ENCODE measurements around the gene NCAPH2. TPM values are rescaled to one million over a fixed set of nuclear protein-coding genes. Genes with fewer than 3 reads are reported as not detected.

The NCAPH2 gene
- total and polyA plus RNA-seq, 9 of the 15 experiments (the other 6 are each of a cell fraction or from before 2014, with no cell fraction given), result 3.6 to 88.6 (median 32.4) TPM

- TF ChIP-seq CCNT2 (IDR thresholded peaks at IDR 0.05; ENCODE audit: borderline replicate concordance, extremely low read depth, insufficient read length, low read depth, low read length) (no peak), EP400 (IDR thresholded peaks at IDR 0.05) (no peak), ZNF589 (CRISPR knock-in tag; IDR thresholded peaks at IDR 0.05; ENCODE audit: low read depth) (no peak), MGA (IDR thresholded peaks at IDR 0.05) (no peak), THRAP3 (IDR thresholded peaks at IDR 0.05; ENCODE audit: borderline replicate concordance) (no peak), SRSF9 (IDR thresholded peaks at IDR 0.05; ENCODE audit: borderline replicate concordance, low read depth, low read length) (no peak), ZNF197 (CRISPR knock-in tag; IDR thresholded peaks at IDR 0.05; ENCODE audit: low read depth) (no peak)
- TF ChIP-seq, protein P1, sequence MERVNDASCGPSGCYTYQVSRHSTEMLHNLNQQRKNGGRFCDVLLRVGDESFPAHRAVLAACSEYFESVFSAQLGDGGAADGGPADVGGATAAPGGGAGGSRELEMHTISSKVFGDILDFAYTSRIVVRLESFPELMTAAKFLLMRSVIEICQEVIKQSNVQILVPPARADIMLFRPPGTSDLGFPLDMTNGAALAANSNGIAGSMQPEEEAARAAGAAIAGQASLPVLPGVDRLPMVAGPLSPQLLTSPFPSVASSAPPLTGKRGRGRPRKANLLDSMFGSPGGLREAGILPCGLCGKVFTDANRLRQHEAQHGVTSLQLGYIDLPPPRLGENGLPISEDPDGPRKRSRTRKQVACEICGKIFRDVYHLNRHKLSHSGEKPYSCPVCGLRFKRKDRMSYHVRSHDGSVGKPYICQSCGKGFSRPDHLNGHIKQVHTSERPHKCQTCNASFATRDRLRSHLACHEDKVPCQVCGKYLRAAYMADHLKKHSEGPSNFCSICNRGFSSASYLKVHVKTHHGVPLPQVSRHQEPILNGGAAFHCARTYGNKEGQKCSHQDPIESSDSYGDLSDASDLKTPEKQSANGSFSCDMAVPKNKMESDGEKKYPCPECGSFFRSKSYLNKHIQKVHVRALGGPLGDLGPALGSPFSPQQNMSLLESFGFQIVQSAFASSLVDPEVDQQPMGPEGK (CRISPR knock-in tag; IDR thresholded peaks at IDR 0.05; ENCODE audit: borderline replicate concordance), result no peak
- TF ChIP-seq, protein P2, sequence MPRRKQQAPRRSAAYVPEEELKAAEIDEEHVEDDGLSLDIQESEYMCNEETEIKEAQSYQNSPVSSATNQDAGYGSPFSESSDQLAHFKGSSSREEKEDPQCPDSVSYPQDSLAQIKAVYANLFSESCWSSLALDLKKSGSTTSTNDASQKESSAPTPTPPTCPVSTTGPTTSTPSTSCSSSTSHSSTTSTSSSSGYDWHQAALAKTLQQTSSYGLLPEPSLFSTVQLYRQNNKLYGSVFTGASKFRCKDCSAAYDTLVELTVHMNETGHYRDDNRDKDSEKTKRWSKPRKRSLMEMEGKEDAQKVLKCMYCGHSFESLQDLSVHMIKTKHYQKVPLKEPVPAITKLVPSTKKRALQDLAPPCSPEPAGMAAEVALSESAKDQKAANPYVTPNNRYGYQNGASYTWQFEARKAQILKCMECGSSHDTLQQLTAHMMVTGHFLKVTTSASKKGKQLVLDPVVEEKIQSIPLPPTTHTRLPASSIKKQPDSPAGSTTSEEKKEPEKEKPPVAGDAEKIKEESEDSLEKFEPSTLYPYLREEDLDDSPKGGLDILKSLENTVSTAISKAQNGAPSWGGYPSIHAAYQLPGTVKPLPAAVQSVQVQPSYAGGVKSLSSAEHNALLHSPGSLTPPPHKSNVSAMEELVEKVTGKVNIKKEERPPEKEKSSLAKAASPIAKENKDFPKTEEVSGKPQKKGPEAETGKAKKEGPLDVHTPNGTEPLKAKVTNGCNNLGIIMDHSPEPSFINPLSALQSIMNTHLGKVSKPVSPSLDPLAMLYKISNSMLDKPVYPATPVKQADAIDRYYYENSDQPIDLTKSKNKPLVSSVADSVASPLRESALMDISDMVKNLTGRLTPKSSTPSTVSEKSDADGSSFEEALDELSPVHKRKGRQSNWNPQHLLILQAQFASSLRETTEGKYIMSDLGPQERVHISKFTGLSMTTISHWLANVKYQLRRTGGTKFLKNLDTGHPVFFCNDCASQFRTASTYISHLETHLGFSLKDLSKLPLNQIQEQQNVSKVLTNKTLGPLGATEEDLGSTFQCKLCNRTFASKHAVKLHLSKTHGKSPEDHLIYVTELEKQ (CRISPR knock-in tag; IDR thresholded peaks at IDR 0.05), result no peak
Measured at GRCh38 chr22:50567721-50568252, 59.8 kb downstream of the NCAPH2 start (continued).
